ENCODE data around the gene BIN1.
A peak's percentile ranks its signal among the peaks of the same experiment; 100 is the strongest.

The BIN1 gene

DNA sequence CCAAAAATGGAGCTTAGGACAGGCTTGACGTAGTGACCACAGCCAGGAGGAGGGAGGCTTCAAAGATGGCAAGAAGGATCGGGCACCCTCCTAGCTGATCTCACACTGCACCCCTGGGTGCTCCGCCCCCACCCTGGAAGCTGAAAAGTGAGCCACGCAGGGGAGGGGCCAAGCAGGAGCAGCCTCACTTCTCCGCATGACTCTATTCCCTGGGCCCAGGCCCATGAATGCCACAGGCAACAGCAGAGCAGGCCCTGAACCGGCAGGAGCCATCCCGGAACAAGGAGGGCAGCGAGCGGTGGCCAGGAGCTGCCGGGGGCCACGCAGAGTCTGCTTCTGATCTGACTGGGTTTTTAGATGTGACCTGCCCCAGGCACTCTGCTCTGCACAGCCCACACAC lies 30.0 kb downstream of the BIN1 start:
- Histone ChIP-seq H3K9ac (peak overlapping the region in 8 of 11 experiments; percentile 0 to 84 (median 54); a peak in 12 of 22 replicates), H3K27ac (peak overlapping the region in 8 of 11 experiments; percentile 38 to 98 (median 56); a peak in 14 of 22 replicates), H3K36me3 (peaks cover 0 to 33% (median 17%) of the 10 kb centered on the region in 11 experiments; a peak in 12 of 22 replicates), H3K4me1 (peaks cover 69 to 96% (median 91%) of the 10 kb centered on the region in 10 experiments), H3K4me3 (no peak overlapping the region), H3K4me2 (peak overlapping the region; percentile 64 to 99 (median 98); a peak in 21 of 22 replicates), H4K20me1 (peaks cover 0 to 97% (median 50%) of the 10 kb centered on the region in 11 experiments; a peak in 17 of 22 replicates), H3K27me3 (no peaks in the 10 kb centered on the region), H3K9me3 (replicated peaks in 1 of 11) (no peaks in the 10 kb centered on the region)
- no peak for TF ChIP-seq Cebpa-rat (IDR thresholded peaks at IDR 0.05)

DNA sequence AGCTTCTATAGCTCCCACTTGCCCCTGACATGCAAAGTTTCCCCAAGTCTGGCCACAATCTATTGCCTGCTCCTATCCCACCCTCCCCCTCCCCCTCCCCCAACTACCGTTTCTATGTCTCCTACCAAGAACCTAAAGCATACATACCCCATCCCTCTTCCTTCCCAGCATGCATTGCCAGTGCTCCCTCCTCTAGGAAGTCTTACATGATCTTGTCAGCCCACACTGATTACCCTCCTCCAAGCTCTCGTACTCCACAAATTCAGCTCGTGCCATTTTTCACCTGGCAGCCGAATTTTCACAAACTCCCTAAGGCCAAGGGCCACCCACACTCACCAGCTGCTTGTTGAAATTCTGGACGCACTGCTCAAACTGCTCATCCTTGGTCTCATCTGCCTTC lies 30.7 kb downstream of the BIN1 start:
- Histone ChIP-seq H3K9me3 (replicated peaks in 1 of 11) (no peaks in the 10 kb centered on the region), H3K4me1 (peaks cover 68 to 96% (median 91%) of the 10 kb centered on the region in 10 experiments), H3K36me3 (peaks cover 0 to 40% (median 23%) of the 10 kb centered on the region in 11 experiments; a peak in 14 of 22 replicates), H3K4me3 (no peak overlapping the region), H4K20me1 (peaks cover 0 to 97% (median 56%) of the 10 kb centered on the region in 11 experiments; a peak in 17 of 22 replicates), H3K9ac (peak overlapping the region in 3 of 11 experiments; percentile 58 to 84 (median 63); a peak in 5 of 22 replicates), H3K27ac (peak overlapping the region in 6 of 11 experiments; percentile 52 to 98 (median 74); a peak in 9 of 22 replicates), H3K4me2 (peak overlapping the region in 9 of 11 experiments; percentile 95 to 99 (median 98); a peak in 10 of 22 replicates), H3K27me3 (no peaks in the 10 kb centered on the region)
- no peak for TF ChIP-seq Cebpa-rat (IDR thresholded peaks at IDR 0.05)

DNA sequence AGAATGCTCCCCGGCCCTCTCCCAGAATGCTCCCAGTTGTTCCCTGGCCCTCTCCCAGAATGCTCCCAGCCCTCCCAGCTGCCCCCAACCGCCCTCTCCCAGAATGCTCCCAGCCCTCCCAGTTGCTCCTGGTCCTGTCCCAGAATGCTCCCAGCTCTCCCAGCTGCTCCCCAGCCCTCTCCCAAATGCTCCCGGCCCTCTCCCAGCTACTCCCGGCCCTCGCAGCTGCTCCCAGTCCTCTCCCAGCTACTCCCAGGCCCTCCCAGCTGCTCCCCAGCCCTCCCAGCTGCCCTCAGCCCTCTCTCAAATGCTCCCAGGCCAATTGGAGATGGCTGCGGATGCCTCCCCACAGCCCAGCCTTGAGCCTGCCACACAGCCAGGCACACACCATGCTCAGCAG lies 31.1 kb downstream of the BIN1 start:
- no peak for TF ChIP-seq Cebpa-rat (IDR thresholded peaks at IDR 0.05)
- Histone ChIP-seq H3K4me1 (peaks cover 66 to 96% (median 91%) of the 10 kb centered on the region in 10 experiments), H3K4me3 (no peak overlapping the region), H3K27me3 (no peaks in the 10 kb centered on the region), H4K20me1 (peaks cover 0 to 97% (median 61%) of the 10 kb centered on the region in 11 experiments; a peak in 17 of 22 replicates), H3K9me3 (replicated peaks in 1 of 11) (no peaks in the 10 kb centered on the region), H3K27ac (no peak overlapping the region), H3K4me2 (no peak overlapping the region; a peak in 1 of 22 replicates), H3K9ac (no peak overlapping the region), H3K36me3 (peaks cover 0 to 44% (median 28%) of the 10 kb centered on the region in 11 experiments; a peak in 14 of 22 replicates)

DNA sequence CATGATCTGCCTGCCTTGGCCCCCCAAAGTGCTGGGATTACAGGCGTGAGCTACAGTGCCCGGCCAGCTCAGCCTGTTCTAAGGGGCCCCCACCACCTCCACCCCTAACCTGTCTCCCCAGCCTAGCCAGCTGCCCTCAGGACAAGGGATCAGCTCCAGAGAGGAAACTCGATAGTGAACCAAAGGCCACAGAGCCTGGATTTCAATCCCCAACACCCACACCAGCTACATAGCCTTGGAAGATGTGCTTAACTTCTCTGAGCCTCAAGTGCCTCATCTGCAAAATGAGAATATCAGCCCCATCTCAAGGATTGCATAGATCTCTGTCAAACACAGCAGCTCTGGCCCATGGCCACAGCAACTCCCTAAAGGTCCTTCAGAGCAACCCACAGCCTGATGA lies 32.0 kb downstream of the BIN1 start:
- H3K36me3 ChIP-seq, result peaks cover 0 to 51% (median 37%) of the 10 kb centered on the region in 11 experiments; a peak in 19 of 22 replicates
- no peaks in the 10 kb centered on the region for H3K27me3 ChIP-seq
- H3K4me3 ChIP-seq, result no peak overlapping the region
- TF ChIP-seq Cebpa-rat (IDR thresholded peaks at IDR 0.05), result no peak
- peaks cover 65 to 96% (median 91%) of the 10 kb centered on the region in 10 experiments for H3K4me1 ChIP-seq
- H3K4me2 ChIP-seq, result peak overlapping the region in 9 of 11 experiments; percentile 37 to 96 (median 82); a peak in 16 of 22 replicates
- peak overlapping the region in 9 of 11 experiments; percentile 33 to 78 (median 62); a peak in 13 of 22 replicates for H3K27ac ChIP-seq
- H4K20me1 ChIP-seq, result peaks cover 0 to 97% (median 68%) of the 10 kb centered on the region in 11 experiments; a peak in 17 of 22 replicates
- peak overlapping the region in 5 of 11 experiments; percentile 7 to 65 (median 64); a peak in 8 of 22 replicates for H3K9ac ChIP-seq
- no peaks in the 10 kb centered on the region for H3K9me3 ChIP-seq (replicated peaks in 1 of 11)

DNA sequence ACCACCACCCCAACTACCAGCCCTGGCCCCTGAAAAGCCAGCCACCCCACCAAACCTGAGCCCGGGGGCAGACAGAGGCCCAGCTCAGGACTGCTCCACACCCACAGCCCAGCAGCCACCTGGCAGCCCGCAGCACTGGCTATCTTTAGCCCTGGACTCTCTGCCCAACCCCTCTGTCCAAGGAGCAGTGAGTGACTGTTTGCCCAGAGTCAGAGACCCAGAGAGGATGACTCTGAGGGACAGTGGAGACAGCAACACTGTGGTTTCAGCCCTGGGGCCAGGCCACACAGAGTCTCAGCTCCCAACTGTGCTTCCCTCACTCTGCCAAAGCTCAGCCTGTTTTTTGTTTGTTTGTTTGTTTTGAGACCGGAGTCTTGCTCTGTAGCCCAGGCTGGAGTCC lies 32.6 kb downstream of the BIN1 start:
- Histone ChIP-seq H3K27ac (peak overlapping the region in 9 of 11 experiments; percentile 33 to 78 (median 62); a peak in 17 of 22 replicates), H3K9me3 (replicated peaks in 1 of 11) (no peaks in the 10 kb centered on the region), H3K36me3 (peaks cover 0 to 54% (median 43%) of the 10 kb centered on the region in 11 experiments; a peak in 19 of 22 replicates), H3K9ac (peak overlapping the region in 7 of 11 experiments; percentile 7 to 65 (median 52); a peak in 11 of 22 replicates), H3K4me1 (peaks cover 65 to 96% (median 91%) of the 10 kb centered on the region in 10 experiments), H3K27me3 (no peaks in the 10 kb centered on the region), H3K4me3 (no peak overlapping the region), H3K4me2 (peak overlapping the region; percentile 37 to 96 (median 82)), H4K20me1 (peaks cover 0 to 97% (median 73%) of the 10 kb centered on the region in 11 experiments; a peak in 17 of 22 replicates)
- TF ChIP-seq Cebpa-rat (IDR thresholded peaks at IDR 0.05), result no peak

DNA sequence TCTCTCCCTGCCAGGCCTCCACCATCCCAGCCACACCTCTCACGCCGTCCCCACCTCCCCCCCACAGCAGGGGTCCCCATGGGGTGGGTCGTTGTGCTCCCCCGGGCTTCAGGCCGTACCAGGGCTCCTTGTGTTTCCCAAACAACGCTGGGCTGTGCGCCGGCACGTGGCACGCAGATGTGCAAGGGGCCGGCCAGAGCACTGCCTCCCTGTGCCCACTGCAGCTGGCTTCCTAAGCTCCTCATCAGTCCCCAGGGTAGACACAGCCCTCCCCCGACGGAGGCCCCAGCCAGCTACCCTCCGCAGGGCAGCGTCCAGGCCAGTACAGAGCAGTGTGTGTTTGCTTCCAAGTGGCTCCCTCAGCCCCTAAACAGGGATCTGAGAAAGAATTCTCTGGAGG lies 34.0 kb downstream of the BIN1 start:
- Histone ChIP-seq H3K27me3 (no peaks in the 10 kb centered on the region), H3K9me3 (replicated peaks in 1 of 11) (no peaks in the 10 kb centered on the region), H3K27ac (peak overlapping the region in 9 of 11 experiments; percentile 22 to 78 (median 62); a peak in 17 of 22 replicates), H3K4me1 (peaks cover 65 to 96% (median 91%) of the 10 kb centered on the region in 10 experiments), H3K4me2 (peak overlapping the region; percentile 46 to 96 (median 82); a peak in 21 of 22 replicates), H3K36me3 (peaks cover 0 to 68% (median 54%) of the 10 kb centered on the region in 11 experiments; a peak in 19 of 22 replicates), H3K4me3 (no peak overlapping the region; a peak in 1 of 20 replicates), H4K20me1 (peaks cover 0 to 97% (median 81%) of the 10 kb centered on the region in 11 experiments; a peak in 18 of 22 replicates), H3K9ac (peak overlapping the region in 9 of 11 experiments; percentile 28 to 65 (median 60); a peak in 15 of 22 replicates)
- no peak for TF ChIP-seq Cebpa-rat (IDR thresholded peaks at IDR 0.05)

DNA sequence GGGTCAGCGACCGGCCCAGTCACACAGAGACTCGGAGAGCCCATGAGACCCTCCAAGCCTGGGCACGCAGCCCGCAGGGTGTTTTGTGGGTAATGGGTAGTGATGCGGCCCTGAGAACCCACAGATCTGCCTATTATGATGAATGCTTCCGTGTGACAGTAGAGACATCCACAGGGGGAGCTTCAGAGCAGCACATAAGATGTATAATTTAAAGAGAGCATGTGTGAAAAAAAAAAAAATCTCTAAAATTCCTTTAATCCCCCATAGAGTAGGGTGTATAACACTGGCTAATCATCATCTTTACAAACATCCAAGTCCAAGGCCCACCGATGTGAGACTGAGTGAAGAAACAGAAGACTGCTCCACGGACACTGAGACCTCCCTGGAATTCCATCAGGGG lies 34.6 kb downstream of the BIN1 start:
- TF ChIP-seq Cebpa-rat (IDR thresholded peaks at IDR 0.05), result no peak
- H3K36me3 ChIP-seq, result peaks cover 0 to 74% (median 60%) of the 10 kb centered on the region in 11 experiments; a peak in 19 of 22 replicates
- peak overlapping the region; percentile 46 to 96 (median 82); a peak in 21 of 22 replicates for H3K4me2 ChIP-seq
- no peak overlapping the region; a peak in 1 of 20 replicates for H3K4me3 ChIP-seq
- H3K9me3 ChIP-seq (replicated peaks in 1 of 11), result no peaks in the 10 kb centered on the region
- peak overlapping the region in 8 of 11 experiments; percentile 51 to 78 (median 66); a peak in 15 of 22 replicates for H3K27ac ChIP-seq
- H4K20me1 ChIP-seq, result peaks cover 0 to 97% (median 81%) of the 10 kb centered on the region in 11 experiments; a peak in 18 of 22 replicates
- no peaks in the 10 kb centered on the region for H3K27me3 ChIP-seq
- peak overlapping the region in 7 of 11 experiments; percentile 37 to 66 (median 64); a peak in 13 of 22 replicates for H3K9ac ChIP-seq
- peaks cover 65 to 96% (median 91%) of the 10 kb centered on the region in 10 experiments for H3K4me1 ChIP-seq

DNA sequence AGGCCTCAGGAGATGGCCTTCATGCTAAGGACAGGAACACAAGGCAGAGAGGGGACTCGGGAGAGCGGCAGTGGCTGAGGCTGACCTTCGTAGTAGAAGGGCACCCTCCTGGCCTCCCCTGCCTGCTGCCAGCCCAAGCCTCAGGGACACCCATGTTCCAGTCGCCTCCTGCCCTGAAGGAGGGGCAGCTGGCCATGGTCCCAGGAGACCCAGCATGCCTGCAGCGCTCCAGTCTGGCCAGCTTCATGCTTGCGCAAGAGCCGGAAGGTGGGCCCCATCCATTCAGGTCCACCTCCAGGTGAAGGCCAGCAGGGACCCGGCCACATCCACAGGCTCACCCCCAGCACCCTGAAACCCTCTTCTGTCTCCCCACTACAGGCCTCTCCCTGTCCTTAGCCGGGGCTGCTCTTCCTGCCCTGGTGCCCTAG lies 35.0 kb downstream of the BIN1 start:
- Histone ChIP-seq H3K4me3 (no peak overlapping the region; a peak in 1 of 20 replicates), H3K27me3 (no peaks in the 10 kb centered on the region), H3K9ac (peak overlapping the region in 7 of 11 experiments; percentile 14 to 66 (median 64); a peak in 9 of 22 replicates), H3K27ac (peak overlapping the region in 7 of 11 experiments; percentile 12 to 78 (median 69); a peak in 12 of 22 replicates), H3K36me3 (peaks cover 0 to 74% (median 60%) of the 10 kb centered on the region in 11 experiments; a peak in 19 of 22 replicates), H3K4me1 (peaks cover 65 to 96% (median 91%) of the 10 kb centered on the region in 10 experiments), H3K9me3 (replicated peaks in 1 of 11) (no peaks in the 10 kb centered on the region), H4K20me1 (peaks cover 0 to 97% (median 79%) of the 10 kb centered on the region in 11 experiments; a peak in 18 of 22 replicates), H3K4me2 (peak overlapping the region; percentile 37 to 96 (median 82); a peak in 21 of 22 replicates)
- TF ChIP-seq Cebpa-rat (IDR thresholded peaks at IDR 0.05), result peak in 3 of 11 experiments; percentile 40 to 51 (median 50); a peak in 4 of 22 replicates

Data from BLaER1 treated with 17β-estradiol and CSF1 and Interleukin-3, amounts not matched to agents 10 nM and 100 nM (cell line).